Glomerular visceral epithelial cell (primary cell): ENCODE results near the gene GHRL.
"Not testable (repeated sequence)": the region's sequence is repeated elsewhere in the genome, so short reads cannot be mapped to it uniquely, and the experiment has no call there.

ENCODE experiments used
- DNase-seq: peaks from one replicate; pipeline ENCODE4 v3.0.0-alpha.2; 2016; ENCODE audit errors: extremely low spot score

GHRL gene

GRCh38 chr3:10299175-10299574 lies 6.4 kb upstream of the GHRL start:
- DNase-seq: no peak

- DNase-seq: not testable (repeated sequence)
Measured at GRCh38 chr3:10298064-10298463, 5.3 kb upstream of the GHRL start.

GRCh38 chr3:10294030-10294586 lies 1.4 kb upstream of the GHRL start:
- no peak for DNase-seq

GRCh38 chr3:10291641-10292040 lies 1.1 kb downstream of the GHRL start:
- no peak for DNase-seq

GRCh38 chr3:10290481-10291176 lies 2.1 kb downstream of the GHRL start:
- no peak for DNase-seq

GRCh38 chr3:10289787-10290355 lies 2.9 kb downstream of the GHRL start:
- no peak for DNase-seq

- DNase-seq: no peak
Measured at GRCh38 chr3:10289077-10289476, 3.7 kb downstream of the GHRL start.

GRCh38 chr3:10288575-10288960 lies 4.2 kb downstream of the GHRL start:
- no peak for DNase-seq

GRCh38 chr3:10287936-10288574 lies 4.7 kb downstream of the GHRL start:
- no peak for DNase-seq

GRCh38 chr3:10286596-10287295 lies 6.0 kb downstream of the GHRL start:
- DNase-seq: no peak

- DNase-seq: no peak
Measured at GRCh38 chr3:10286133-10286524, 6.6 kb downstream of the GHRL start.

GRCh38 chr3:10285272-10286132 lies 7.2 kb downstream of the GHRL start:
- DNase-seq: no peak

GRCh38 chr3:10284496-10284895 lies 8.3 kb downstream of the GHRL start:
- no peak for DNase-seq

GRCh38 chr3:10283638-10284037 lies 9.1 kb downstream of the GHRL start:
- no peak for DNase-seq

GRCh38 chr3:10281951-10282350 lies 10.8 kb downstream of the GHRL start:
- no peak for DNase-seq

GRCh38 chr3:10280571-10280970 lies 12.2 kb downstream of the GHRL start:
- no peak for DNase-seq

- DNase-seq: no peak
Measured at GRCh38 chr3:10280177-10280529, 12.6 kb downstream of the GHRL start.

- no peak for DNase-seq
Measured at GRCh38 chr3:10279384-10280176, 13.2 kb downstream of the GHRL start.

GRCh38 chr3:10278501-10278900 lies 14.2 kb downstream of the GHRL start:
- DNase-seq: no peak

- no peak for DNase-seq
Measured at GRCh38 chr3:10277115-10277625, 15.6 kb downstream of the GHRL start.

GRCh38 chr3:10274601-10275000 lies 18.1 kb downstream of the GHRL start:
- DNase-seq: no peak
